Right atrium auricular region (tissue), 2 donors: ENCODE results near the gene HSF2BP. TPM values are rescaled to one million over a fixed set of nuclear protein-coding genes. Genes with fewer than 3 reads are reported as not detected.

ENCODE experiments used
- DNase-seq: peaks from one replicate; pipeline ENCODE4 v3.0.0-alpha.2; 2019; ENCODE audit warnings: low spot score
- H3K27ac ChIP-seq, 2 donors: fragments of 200-600 bp; sonication (generic); 1 replicate in 1 of 2; 2 replicates in 1 of 2; pipeline ENCODE4 v1.5.1; 2016 to 2019
- H3K27me3 ChIP-seq, 2 donors: fragments of 200-600 bp; sonication (generic); one replicate each; pipeline versions ENCODE4 v1.5.1 to v1.6.0; 2017 to 2019
- H3K36me3 ChIP-seq: fragments of 200-600 bp; sonication (generic); one replicate; pipeline ENCODE4 v1.5.1; 2016
- H3K4me1 ChIP-seq, 2 donors: fragments of 200-600 bp; sonication (generic); one replicate each; pipeline versions ENCODE4 v1.5.1 to v1.6.0; 2017 to 2019
- H3K4me3 ChIP-seq, 2 donors: fragments of 200-600 bp; sonication (generic); 1 replicate in 1 of 2; 2 replicates in 1 of 2; pipeline ENCODE4 v1.5.1; 2017 to 2019; ENCODE audit warnings: mild to moderate bottlenecking in 1 of 2, moderate library complexity in 1 of 2
- H3K9me3 ChIP-seq, 2 donors: fragments of 200-600 bp; sonication (generic); one replicate each; pipeline ENCODE4 v1.5.1; 2019
- total RNA-seq, 2 donors: library from RNA; depleted of rRNA; stranded (reverse); fragments of >200 nt; gene quantifications; one replicate each; pipeline ENCODE4 v1.1.0, GENCODE V29; 2016
- TF ChIP-seq, protein P1 (sequence below), 2 donors: fragments of 200-600 bp; sonication (generic); IDR thresholded peaks; one replicate each; pipeline ENCODE4 v1.5.1; 2019; ENCODE audit warnings: antibody characterized with exemption in 2 of 2

The HSF2BP gene
- total RNA-seq, 2 donors from 2014 or later, result 0.44 to 0.67 TPM

- no peak overlapping the region for H3K27ac ChIP-seq
- H3K9me3 ChIP-seq, result no peaks in the 10 kb centered on the region
- no peak overlapping the region for H3K4me3 ChIP-seq
- no peaks in the 10 kb centered on the region for H3K4me1 ChIP-seq
- TF ChIP-seq, protein P1, sequence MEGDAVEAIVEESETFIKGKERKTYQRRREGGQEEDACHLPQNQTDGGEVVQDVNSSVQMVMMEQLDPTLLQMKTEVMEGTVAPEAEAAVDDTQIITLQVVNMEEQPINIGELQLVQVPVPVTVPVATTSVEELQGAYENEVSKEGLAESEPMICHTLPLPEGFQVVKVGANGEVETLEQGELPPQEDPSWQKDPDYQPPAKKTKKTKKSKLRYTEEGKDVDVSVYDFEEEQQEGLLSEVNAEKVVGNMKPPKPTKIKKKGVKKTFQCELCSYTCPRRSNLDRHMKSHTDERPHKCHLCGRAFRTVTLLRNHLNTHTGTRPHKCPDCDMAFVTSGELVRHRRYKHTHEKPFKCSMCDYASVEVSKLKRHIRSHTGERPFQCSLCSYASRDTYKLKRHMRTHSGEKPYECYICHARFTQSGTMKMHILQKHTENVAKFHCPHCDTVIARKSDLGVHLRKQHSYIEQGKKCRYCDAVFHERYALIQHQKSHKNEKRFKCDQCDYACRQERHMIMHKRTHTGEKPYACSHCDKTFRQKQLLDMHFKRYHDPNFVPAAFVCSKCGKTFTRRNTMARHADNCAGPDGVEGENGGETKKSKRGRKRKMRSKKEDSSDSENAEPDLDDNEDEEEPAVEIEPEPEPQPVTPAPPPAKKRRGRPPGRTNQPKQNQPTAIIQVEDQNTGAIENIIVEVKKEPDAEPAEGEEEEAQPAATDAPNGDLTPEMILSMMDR (IDR thresholded peaks at IDR 0.05), result no peak
- H3K27me3 ChIP-seq, result no peaks in the 10 kb centered on the region
- no peak for DNase-seq
- peaks cover 38% of the 10 kb centered on the region for H3K36me3 ChIP-seq
Observed at GRCh38 chr21:43694437-43695079, 35.3 kb upstream of the HSF2BP start.

- no peak overlapping the region for H3K27ac ChIP-seq
- no peaks in the 10 kb centered on the region for H3K27me3 ChIP-seq
- no peaks in the 10 kb centered on the region for H3K9me3 ChIP-seq
- DNase-seq, result no peak
- H3K36me3 ChIP-seq, result peaks cover 44% of the 10 kb centered on the region
- TF ChIP-seq, protein P1 (IDR thresholded peaks at IDR 0.05), result no peak
- no peak overlapping the region for H3K4me3 ChIP-seq
- H3K4me1 ChIP-seq, result no peaks in the 10 kb centered on the region
Observed at GRCh38 chr21:43693981-43694380, 34.7 kb upstream of the HSF2BP start.

DNA sequence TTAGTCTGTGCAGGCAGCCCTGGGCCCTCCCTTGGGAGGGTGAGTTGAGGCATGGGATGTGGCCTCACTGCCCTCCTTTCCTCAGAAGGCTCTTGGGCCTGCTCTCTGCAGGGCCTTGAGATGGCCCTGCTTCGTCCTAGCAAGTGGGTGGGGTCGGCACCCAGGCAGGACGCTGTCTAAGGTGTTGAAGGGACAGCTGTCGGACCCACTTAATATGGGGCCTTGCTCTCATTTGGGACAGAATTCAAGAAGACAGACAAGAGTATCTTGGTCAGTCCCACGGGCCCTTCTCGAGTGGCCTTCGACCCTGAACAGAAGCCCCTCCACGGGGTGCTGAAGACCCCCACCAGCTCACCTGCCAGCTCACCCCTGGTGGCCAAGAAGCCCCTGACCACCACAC, 33.7 kb upstream of the HSF2BP start:
- Histone ChIP-seq H3K27ac (no peak overlapping the region), H3K9me3 (no peaks in the 10 kb centered on the region), H3K36me3 (peaks cover 54% of the 10 kb centered on the region), H3K4me1 (no peaks in the 10 kb centered on the region), H3K4me3 (no peak overlapping the region), H3K27me3 (no peaks in the 10 kb centered on the region)
- TF ChIP-seq, protein P1 (IDR thresholded peaks at IDR 0.05), result no peak
- no peak for DNase-seq

- Histone ChIP-seq H3K9me3 (no peaks in the 10 kb centered on the region), H3K36me3 (peaks cover 66% of the 10 kb centered on the region), H3K27me3 (no peaks in the 10 kb centered on the region), H3K4me3 (no peak overlapping the region), H3K4me1 (no peaks in the 10 kb centered on the region), H3K27ac (no peak overlapping the region)
- TF ChIP-seq, protein P1 (IDR thresholded peaks at IDR 0.05), result no peak
- DNase-seq, result no peak
Observed at GRCh38 chr21:43691801-43692200, 32.5 kb upstream of the HSF2BP start.

GRCh38 chr21:43691086-43691795, 32.0 kb upstream of the HSF2BP start:
- Histone ChIP-seq H3K36me3 (peaks cover 71% of the 10 kb centered on the region), H3K4me3 (no peak overlapping the region), H3K9me3 (no peaks in the 10 kb centered on the region), H3K4me1 (no peaks in the 10 kb centered on the region), H3K27me3 (no peaks in the 10 kb centered on the region), H3K27ac (no peak overlapping the region)
- no peak for DNase-seq
- TF ChIP-seq, protein P1 (IDR thresholded peaks at IDR 0.05), result no peak
